IPS-NIHi7 (cell line): ENCODE data around the gene PTPN3.
A peak's percentile ranks its signal among the peaks of the same experiment; 100 is the strongest.

Experiments
- DNase-seq: peaks from one replicate; pipeline ENCODE4 v3.0.0; 2012; ENCODE audit warnings: mixed read lengths; ENCODE audit errors: extremely low spot score

PTPN3 gene

DNA sequence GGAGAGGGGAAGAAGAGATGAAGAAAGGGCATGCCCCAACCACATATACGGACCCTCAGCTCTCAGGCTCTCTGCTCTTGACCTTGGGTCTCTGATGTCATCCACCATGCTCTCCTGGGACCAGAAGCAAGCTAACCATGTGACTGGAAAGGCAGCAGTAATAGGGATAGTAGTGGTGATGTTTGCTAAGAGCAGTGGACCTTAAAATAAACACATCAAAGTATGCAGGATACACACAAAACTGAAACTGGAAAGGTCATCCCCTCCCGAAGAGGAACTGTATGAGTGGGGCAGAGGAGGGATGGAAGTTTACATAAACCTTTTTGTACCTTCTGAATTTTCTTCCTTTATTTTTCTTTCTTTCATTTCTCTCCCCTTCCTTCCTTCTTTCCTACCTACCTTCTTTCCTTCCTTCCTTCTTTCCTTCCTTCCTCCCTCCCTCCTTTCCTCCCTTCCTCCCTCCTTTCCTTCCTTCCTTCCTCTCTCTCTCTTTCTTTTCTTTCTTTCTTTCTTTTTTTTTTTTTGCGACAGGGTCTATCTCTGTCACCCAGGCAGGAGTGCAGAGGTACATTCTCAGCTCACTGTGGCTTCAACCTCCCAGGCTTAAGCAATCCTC, 8.1 kb upstream of the PTPN3 start:
- no peak for DNase-seq

DNA sequence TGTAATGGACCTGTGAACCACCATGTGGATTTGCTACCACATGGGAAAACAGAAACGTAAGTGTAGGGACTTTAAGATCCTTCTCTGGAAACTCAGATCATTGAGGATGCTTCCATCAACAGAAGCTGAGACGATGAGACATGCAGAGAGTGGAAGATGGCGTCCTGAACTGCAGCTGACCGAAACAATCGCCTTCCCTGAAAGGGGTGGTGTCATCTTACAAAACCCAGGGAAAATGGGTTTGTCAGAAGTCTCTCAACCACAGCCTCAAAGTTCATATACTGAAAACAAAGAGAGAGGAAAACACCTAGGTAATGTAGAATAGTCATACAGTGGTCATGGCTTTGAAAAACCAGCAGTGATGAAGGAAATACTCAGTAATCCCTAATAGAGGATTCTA, 6.6 kb upstream of the PTPN3 start:
- DNase-seq = no peak

DNA sequence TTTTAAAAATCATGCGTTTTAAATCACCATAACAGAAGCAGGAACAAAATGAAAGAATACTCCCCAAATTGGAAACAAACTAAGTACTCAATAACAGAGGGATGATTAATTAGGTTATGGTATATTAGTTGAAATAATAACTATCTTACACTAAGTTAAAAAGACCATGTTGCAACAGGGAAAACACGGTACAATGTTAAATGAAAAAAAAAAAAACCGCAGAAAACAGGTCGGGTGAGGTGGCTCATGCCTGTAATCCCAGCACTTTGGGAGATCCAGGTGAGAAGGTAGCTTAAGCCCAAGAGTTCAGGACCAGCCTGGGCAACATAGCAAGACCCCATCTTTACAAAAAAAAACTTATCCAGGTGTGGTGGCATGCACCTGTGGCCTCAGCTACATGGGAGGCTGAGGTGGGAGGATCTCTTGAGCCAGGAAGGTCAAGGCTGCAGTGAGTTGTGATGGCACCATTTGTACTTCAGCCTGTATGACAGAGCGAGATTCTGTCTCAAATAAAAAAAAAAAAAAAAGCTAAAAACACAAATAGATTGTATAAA, 2.4 kb upstream of the PTPN3 start:
- DNase-seq = no peak

DNA sequence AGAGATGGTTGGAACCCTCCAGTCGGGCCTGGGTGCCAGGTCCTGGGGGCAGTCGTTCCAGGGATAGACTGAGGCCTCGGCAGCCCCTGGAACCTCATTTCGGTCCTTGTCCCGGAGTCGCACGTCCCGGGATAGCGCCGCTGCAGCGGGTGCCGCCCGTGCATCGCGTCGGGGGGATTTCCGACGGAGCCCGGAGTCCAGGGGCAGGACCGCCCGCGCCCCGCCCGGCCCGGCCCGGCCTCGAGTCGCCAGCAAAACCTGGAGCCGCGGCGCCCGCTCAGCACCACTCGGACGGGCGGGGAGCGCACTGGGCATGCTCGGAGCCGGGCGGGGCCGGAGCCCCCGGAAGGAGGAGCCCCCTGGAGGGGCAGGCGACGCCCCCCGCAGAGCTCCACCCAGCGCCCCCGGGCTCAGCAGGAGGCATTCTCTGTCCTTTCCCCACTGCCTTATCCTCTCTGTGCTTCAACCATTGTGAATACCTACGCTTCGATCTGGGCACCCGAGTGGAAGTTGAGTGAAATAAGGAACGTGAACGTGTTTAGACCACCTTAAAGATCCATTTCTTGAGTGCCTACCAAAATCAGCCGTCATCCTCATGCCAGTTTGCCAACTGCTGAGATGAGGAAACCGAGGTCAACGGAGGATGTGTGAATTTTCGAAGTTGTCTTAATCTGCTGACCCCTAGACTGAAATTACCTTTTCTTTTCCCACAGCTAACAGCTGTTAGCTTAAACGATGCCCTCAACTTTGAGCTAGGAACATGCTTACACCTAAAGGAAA, 1.7 kb upstream of the PTPN3 start:
- peak; percentile 71 for DNase-seq

DNA sequence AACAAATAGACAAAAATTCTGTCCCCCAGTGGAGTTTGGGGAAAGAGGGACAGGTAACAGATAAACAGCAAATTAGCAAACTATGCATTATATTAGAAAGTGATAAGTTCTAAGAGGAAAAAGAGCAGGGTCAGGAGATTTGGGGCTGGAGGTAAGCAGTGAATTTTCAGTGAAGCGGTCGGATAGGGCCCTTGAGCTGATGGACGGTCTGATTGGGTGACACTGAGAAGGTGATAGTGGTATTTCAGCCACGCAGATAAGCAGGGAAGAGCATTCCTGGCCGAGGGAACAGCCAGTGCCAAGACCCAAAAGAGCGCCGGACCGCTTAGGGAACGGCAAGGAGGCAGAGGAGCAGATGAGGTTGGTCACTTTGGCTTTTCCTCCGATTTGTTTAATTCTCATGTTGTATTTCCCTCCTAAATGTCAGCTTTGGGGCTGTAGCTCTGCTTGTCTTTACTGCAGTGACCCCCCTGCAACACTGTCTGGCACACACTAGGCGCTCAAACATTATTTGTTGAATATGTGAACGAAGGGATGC, 1.1 kb upstream of the PTPN3 start:
- DNase-seq = no peak

DNA sequence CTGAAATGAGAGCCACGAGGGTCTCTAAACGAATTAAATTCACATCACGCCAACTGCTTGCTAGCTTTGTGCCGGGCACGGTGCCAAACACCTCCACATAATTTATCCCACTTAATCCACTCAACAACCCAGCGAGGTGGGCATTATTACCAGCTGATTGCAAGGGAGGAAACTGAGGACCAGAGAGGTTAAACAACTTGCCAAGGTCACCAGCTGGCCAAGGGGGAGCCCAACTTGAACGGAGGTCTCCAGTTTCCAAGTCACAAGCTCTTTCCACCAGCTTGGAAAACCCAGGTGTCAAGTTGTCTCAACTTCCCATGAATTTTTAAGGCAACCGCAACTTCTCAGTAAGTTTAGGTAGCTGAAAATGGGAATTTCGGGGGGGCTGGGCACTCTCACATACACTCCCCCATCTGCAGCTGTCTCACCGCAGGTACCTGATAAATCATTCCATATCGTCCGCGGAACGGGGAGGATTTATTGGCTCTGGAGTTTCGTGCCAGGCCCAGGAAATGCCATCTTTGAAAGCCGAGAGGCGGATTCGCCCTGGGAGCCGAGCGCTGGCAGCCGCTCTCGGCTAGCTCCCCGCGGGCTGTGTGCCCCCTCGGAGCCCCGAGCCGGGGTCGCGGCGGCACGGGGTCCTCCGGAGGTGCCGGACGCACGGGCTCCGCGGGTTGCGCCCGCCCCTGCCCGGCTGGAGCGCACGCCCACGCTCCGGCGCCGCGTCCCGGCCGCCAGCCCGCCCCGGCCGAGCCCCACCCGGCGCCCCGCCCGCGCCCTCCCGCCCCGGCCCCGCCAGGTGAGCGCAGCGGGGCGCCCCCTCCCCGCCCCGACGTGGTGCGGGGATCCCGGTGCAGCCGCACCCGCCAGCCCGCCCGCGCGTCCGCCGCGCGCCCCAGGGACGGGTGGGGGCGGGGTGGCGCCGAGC, 617 bp downstream of the PTPN3 start:
- peak; percentile 54 for DNase-seq

DNA sequence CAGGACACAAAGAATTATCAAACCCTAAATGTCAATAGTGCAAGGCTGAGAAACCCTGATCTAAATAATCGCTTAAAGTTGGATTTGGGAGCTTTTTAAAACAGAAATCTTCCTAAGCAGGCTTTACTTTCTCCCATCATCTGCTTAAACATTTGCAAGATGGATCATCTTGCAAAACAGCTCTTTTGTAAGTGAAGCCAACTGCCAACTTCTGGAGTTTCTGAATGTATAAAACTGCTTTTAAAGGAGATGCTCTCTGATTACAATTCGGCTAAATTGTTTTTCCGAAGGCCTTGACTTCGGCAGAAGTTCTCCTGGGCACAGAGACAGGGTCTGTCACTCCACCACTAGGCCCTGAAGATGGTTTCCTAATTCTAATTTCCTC, 1.3 kb downstream of the PTPN3 start:
- DNase-seq = no peak

DNA sequence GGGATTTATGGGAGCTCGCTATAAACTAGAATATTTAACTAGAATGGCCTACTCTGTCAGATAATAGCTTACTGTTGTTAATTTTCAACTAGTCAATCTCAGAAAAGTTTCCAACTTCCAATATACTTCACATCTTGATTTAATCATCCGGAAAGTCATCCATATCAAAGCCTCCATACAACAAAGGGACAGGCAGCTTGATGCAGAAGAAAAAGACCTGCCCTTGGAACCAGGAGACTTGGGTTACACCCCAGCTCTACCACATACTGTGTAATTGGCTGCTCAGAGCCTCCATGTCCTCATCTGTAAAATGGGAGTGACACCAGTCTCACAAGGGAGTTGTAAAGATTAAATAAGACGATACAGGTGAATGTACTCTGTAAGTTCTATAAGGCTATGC, 1.9 kb downstream of the PTPN3 start:
- no peak for DNase-seq

DNA sequence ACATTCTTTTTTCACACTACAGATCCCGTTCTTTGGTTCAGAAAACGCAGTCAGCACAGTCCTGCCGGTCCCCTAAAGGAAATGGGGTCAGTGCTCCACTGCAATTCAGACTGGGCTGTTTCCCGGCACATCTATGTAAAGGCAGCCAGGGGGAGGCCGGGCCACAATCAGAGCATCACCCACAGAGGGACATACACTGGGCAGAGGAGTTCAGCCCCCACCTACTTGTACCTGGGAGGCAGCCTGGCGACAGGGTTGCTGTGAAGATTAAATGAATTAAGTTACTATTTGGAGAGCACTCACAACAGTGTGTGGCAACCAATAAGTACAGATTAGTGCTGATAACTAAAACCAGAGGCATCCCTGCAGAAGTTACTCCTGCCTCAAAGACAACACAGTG, 4.5 kb downstream of the PTPN3 start:
- DNase-seq = no peak

DNA sequence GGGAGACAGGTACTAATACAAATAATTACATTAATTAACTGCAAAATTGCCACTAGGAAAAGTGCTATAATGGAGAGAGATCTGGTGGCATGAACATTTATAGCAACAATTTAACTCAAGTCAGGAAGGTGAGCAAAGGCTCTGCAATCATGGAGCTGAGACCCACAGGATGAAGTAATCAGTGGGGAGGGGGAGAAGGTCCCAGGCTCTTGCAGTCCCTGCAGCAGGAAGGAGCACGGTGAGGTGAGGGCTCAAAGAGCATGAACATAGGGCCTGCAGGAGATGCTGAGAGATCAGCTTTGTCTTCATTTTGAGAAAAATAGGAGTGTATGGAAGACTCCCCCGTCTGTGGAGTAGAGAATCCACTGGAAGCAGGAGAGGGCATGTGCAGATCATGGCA, 6.5 kb downstream of the PTPN3 start:
- DNase-seq = no peak

DNA sequence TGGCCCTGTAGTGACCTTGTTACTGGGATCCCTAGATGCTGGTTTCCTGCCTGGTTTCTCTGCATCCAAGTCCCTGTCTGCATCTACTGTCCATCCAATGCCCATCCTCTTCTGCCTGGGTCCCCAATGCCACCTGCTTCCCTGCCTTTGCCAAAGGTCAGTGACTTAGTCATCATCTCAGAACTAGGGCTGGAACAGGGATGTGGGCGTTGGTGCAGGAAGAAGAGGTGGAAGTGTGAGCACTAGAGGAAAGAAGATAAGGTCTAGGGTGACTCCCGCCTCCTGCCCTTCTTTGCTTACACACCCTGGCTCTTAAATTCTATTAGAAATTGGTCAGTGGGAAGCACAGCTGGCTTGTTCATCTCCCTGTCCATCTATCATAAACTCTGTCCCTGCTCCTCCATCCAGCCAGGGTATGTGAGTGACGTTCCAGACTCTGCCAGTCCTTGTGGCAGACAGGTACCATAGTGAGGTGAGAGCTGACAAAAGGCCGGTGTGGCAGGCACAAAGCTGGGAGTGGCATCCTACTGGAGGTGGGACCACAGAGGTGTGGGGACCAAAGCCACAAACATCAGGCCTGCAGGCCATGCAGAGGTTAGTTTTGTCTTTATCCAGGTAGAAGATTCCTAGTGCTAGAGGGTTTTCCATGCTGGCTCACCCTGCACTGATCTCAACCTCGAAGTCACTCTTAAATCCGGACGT, 9.2 kb downstream of the PTPN3 start:
- DNase-seq = no peak

DNA sequence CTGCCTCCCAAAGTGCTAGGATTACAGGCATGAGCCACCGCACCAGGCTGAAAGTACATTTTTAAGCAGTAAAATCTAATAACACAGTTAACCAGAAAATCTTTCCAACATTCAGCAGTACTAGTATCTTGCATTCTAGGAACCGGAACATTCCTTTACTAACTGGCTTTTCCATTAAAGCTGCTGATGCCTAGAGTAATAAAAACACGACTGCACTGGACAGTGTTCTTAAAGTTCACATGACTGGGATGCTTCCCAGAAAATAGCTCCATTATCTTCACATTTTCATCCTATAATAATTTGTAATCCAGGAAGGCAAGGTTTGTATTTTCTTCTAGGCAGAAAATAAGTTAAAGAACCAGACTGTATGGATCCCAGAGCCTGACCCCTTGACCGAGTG, 9.8 kb downstream of the PTPN3 start:
- DNase-seq = no peak

DNA sequence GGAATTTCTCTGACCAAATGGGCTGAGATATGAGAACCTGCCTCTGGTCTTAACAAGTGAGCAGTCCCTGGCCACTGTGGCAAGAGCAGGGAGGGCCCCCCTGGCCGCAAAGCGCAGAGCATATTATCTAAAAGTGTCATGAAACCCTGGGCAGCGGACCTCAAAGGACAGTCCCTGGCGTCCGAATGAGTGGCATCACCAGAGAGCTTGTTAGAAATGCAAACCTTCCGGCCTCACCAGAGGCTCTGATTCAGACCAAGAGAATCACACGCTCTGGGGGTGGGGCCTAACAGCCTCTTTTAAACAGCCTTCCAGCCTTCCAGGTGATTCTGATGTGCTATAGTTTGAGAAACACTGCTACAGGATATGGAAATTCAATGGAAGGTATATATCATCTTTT, 10.9 kb downstream of the PTPN3 start:
- DNase-seq = no peak

DNA sequence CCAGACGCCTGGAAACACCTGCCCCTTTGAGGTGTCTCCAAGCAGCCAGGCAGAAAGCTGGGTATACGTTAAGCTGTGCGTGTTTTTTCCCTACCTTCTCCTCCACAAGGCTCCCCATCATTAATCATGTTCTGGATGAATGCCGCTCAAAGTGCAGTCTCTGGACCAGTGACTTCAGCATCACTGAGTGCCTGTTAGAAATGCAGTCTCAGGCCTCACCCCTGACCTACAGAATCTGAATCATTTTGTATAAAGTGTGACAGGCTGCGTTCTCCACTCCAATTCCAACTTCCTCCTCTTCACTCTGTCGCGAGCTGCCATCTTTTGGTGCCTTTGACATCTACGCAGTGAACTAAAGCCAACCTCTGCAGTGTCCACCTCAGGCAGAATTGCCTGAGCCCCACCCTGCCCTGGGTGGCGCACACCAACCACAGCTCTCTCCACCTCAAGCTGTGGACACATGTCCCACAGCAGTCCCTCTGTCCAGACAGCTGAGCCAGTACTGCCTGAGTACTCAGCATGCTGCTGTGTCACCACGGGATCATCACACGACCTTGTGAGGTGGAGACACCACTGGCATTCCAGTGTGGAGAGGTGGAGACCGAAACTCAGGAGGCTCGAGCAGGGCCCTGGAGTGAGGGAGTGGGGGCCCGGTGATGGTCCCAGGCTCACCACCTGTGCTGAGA, 14.2 kb downstream of the PTPN3 start:
- DNase-seq = no peak

DNA sequence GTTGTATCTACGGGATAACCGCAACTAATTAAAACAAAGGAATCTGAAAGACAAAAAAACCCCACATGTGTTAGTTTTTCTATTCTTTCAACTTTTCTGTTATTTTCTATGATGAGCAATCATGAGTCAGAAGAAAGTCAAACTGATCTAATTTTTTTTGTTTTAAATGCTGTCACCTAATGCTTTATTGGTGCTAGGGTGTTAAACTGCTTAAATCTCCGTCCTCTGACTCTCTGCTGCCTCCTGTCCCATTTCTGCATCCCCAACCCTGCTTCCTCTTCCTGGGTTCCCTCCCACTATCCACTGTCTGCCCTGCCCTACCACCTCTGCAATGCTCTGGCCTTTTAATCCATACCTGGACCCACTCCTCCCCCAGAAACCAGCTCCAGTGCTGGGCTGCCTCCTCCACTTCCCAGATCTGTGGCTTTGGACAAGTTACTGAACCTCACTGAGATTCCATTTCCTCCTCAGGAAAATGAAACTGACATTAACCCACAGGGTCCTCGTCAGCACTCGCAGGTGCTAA, 15.7 kb downstream of the PTPN3 start:
- DNase-seq = no peak

DNA sequence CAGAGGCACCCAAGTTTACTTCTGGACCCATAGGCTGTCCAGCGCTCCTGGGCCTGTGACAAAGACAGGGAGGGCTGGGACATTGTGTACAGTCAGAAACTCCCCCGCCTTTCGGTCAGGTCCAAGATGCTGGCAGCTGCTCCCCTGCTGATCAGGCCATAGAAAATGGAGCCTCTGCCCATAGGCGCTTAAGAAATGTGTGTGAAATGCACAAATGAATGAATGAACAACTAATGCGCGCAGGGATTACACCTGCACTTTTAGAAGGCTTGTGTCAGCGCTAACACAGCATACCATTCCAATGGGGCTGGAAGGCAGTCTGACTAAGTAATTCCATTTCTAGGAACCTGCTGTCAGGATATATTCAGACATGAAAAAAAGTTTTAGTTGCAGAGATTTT, 16.3 kb downstream of the PTPN3 start:
- DNase-seq = no peak

DNA sequence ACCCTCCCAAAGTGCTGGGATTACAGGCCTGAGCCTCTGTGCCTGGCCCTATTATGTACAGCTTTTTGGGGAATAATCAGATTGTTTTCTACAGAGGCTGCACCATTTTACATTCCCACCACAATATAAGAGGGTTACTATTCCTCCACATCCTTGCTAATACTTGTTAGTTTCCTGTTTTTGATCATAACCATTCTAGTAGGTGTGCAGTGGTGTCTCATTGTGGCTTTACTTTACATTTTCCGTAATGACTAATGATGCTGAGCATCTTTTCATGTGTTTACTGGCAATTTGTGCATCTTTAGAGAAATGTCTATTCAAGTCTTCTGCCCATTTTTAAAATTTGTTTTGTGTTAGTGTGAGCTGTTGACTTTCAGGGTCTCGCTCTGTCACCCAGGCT, 18.3 kb downstream of the PTPN3 start:
- no peak for DNase-seq

DNA sequence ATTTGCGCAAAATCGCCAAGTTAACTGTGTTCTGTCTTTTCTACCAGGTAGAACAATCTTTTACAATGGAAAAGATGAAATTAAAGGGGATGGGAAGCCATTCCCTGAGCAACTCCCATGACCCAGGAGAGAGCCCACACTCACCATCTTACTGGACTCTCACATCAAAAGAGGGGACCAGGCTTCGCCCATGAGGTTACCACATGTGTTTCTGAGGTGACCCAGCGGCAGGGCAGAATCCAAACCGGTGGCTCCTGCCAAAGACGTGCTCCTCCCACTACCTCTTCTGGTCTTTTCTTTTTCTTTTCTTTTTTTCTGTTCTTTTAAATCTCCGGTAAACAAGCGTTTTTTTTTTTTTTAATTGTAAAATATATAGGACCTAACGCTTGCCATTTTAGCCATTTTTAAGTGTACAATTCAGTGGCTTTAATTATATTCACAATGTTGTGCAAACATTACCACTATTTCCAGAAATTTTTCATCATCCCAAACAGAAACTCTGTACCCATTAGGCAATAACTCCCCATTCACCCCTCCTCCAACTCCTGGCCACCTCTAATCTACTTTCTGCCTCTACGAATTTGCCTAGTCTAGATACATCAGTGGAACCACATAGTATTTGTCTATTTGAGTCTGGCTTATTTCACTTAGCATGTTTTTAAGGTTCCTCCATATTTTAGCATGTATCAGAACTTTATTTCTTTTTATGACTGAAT, 19.3 kb downstream of the PTPN3 start:
- no peak for DNase-seq

DNA sequence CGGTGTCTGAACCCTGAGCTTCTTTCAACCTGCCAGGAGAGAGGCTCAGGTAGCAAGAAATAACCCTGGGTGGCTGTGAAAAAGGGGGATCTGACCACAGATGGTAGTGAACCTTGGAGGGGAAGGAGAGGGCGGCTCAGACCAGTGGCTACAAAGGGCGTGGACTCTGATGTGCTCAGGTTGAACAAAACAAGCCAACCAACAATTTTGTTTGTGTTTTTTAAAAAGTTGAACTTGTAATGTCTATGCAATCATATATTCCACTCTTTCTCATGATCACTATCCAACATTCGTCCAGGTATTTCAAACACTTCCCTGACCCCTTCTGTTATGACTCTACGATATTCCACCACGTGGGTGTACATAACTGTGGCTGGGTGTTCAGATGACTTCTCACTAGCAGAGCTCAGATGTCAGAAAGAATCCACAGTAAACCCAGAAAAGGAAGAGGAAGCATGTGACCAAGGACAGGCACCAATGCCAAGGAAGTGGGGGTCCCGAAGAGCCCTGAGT, 20.0 kb downstream of the PTPN3 start:
- no peak for DNase-seq
